Lower leg skin (tissue), 3 donors: ENCODE results near the gene SMPD3.

Source experiments
- CTCF ChIP-seq, 3 donors: fragments of 450-650 bp; IDR thresholded peaks; one replicate each; pipeline ENCODE4 v1.5.1; 2016; ENCODE audit warnings: antibody characterized with exemption in 3 of 3, mild to moderate bottlenecking in 3 of 3, moderate library complexity in 2 of 3
- POLR2A ChIP-seq, 2 donors: fragments of 450-650 bp; IDR thresholded peaks; one replicate each; pipeline ENCODE4 v1.6.1; 2016 to 2017; ENCODE audit warnings: antibody characterized with exemption in 2 of 2, mild to moderate bottlenecking in 1 of 2, moderate library complexity in 1 of 2

- no peak for TF ChIP-seq POLR2A (IDR thresholded peaks at IDR 0.05)
- TF ChIP-seq CTCF (IDR thresholded peaks at IDR 0.05), result no peak
Measured at GRCh38 chr16:68369168-68369567, 79.1 kb downstream of the SMPD3 start.
